Measurements from ENCODE around the gene PHF11.

DNA sequence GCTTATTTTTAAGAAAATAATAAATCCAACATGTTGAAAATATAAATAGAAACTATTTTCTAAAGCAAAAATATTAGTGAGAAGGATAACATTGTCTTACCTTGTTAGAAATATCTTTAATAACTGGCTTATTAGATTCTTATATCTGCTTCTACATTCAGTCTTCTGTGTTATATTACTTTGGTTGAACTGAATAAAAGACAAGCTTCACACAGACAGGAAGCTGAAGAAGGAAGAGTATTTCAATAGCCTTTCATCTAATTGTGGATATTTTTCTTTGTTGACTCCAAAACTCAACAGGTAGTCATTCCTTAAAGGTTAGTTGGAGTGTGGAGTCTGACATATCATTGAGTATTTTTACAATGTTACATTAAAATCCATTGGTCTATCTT, 40.8 kb upstream of the PHF11 start:
- no peak for TF ChIP-seq EZH2phosphoT487 (IDR thresholded peaks at IDR 0.05)
- TF ChIP-seq, protein P1, sequence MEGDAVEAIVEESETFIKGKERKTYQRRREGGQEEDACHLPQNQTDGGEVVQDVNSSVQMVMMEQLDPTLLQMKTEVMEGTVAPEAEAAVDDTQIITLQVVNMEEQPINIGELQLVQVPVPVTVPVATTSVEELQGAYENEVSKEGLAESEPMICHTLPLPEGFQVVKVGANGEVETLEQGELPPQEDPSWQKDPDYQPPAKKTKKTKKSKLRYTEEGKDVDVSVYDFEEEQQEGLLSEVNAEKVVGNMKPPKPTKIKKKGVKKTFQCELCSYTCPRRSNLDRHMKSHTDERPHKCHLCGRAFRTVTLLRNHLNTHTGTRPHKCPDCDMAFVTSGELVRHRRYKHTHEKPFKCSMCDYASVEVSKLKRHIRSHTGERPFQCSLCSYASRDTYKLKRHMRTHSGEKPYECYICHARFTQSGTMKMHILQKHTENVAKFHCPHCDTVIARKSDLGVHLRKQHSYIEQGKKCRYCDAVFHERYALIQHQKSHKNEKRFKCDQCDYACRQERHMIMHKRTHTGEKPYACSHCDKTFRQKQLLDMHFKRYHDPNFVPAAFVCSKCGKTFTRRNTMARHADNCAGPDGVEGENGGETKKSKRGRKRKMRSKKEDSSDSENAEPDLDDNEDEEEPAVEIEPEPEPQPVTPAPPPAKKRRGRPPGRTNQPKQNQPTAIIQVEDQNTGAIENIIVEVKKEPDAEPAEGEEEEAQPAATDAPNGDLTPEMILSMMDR (IDR thresholded peaks at IDR 0.05), result no peak

All from neural progenitor cell (in vitro differentiated cells).